GM23338 (cell line): ENCODE data around the gene SIN3B.

Experiments
- CREB1 ChIP-seq: fragments of 250-450 bp; sonication (Bioruptor Pico); IDR thresholded peaks from 2 replicates; pipeline ENCODE4 v1.5.0; 2020; ENCODE audit warnings: low read depth, mild to moderate bottlenecking, moderate library complexity
- CTCF ChIP-seq, 2 experiments: fragments of 200-600 bp in 1 of 2; sonication (generic) in 1 of 2; conservative IDR thresholded peaks; 2 replicates each; pipeline versions ENCODE4 v1.5.1 to v1.6.1; 2016 to 2017; ENCODE audit warnings: antibody characterized with exemption in 2 of 2, low read depth in 2 of 2, mild to moderate bottlenecking in 2 of 2, moderate library complexity in 1 of 2
- ETS1 ChIP-seq: IDR thresholded peaks from 2 replicates; pipeline ENCODE4 v1.6.1; 2016; ENCODE audit warnings: antibody characterized with exemption
- EZH2 ChIP-seq: fragments of 200-600 bp; sonication (generic); IDR thresholded peaks from one replicate; pipeline ENCODE4 v1.8.0; 2017; ENCODE audit warnings: antibody characterized with exemption, mild to moderate bottlenecking, low read depth; ENCODE audit not compliant: unreplicated experiment
- EZH2phosphoT487 ChIP-seq: fragments of 200-600 bp; sonication (generic); IDR thresholded peaks from one replicate; pipeline ENCODE4 v1.8.1; 2018; ENCODE audit warnings: antibody characterized with exemption; ENCODE audit not compliant: unreplicated experiment
- JUNB ChIP-seq: IDR thresholded peaks from one replicate; pipeline ENCODE4 v1.6.1; 2016; ENCODE audit warnings: antibody characterized with exemption; ENCODE audit not compliant: unreplicated experiment
- NANOG ChIP-seq: IDR thresholded peaks from 2 replicates; pipeline ENCODE4 v1.6.1; 2016; ENCODE audit warnings: antibody characterized with exemption, borderline replicate concordance
- POLR2AphosphoS5 ChIP-seq: IDR thresholded peaks from 2 replicates; pipeline ENCODE4 v1.6.1; 2016; ENCODE audit warnings: antibody characterized with exemption, low read depth
- STAT1 ChIP-seq: IDR thresholded peaks from one replicate; pipeline ENCODE4 v1.6.1; 2016; ENCODE audit warnings: antibody characterized with exemption; ENCODE audit not compliant: unreplicated experiment
- ZNF114 ChIP-seq: fragments of 250-450 bp; sonication (Bioruptor Pico); IDR thresholded peaks from 2 replicates; pipeline ENCODE4 v1.5.0; 2020; ENCODE audit warnings: mild to moderate bottlenecking, moderate library complexity
- ZNF331 ChIP-seq: fragments of 250-450 bp; sonication (Bioruptor Pico); IDR thresholded peaks from 2 replicates; pipeline ENCODE4 v1.5.0; 2020; ENCODE audit warnings: low read depth, mild to moderate bottlenecking, moderate library complexity
- TF ChIP-seq, protein P1 (sequence below): IDR thresholded peaks from one replicate; pipeline ENCODE4 v1.6.1; 2018; ENCODE audit warnings: antibody characterized with exemption; ENCODE audit not compliant: unreplicated experiment
- TF ChIP-seq, protein P2 (sequence below): fragments of 250-450 bp; sonication (Bioruptor Pico); IDR thresholded peaks from 2 replicates; pipeline ENCODE4 v1.5.0; 2020; ENCODE audit warnings: mild to moderate bottlenecking, moderate library complexity

DNA sequence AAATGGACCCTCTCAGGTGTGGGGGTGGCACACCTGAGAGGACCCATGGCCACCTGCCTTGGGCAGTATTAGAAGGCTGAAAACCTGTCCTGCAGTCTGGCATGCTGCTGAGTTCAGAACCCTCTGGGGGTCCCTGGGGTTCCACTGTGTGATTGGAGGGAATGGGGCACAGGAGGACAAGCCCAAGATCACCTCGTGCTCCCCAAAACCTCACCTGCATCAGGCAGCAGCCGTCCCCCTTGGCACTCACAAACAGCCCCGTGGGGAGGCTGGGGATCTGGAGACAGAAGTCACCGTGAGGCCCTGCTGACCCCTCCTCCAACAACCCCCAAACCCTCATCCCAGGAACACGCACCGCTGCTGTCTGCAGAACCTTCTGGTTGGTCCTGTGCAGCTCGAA, 74.1 kb downstream of the SIN3B start:
- no peak for TF ChIP-seq CTCF (conservative IDR thresholded peaks at IDR 0.05; ENCODE audit: low read depth in 2 of 2)
- no peak for TF ChIP-seq EZH2
- TF ChIP-seq EZH2phosphoT487: no peak
- no peak for TF ChIP-seq POLR2AphosphoS5
- TF ChIP-seq CREB1 (CRISPR knock-in tag): no peak
- TF ChIP-seq ZNF331: no peak
- no peak for TF ChIP-seq NANOG
- TF ChIP-seq ETS1: no peak
- TF ChIP-seq JUNB: no peak
- TF ChIP-seq, protein P1, sequence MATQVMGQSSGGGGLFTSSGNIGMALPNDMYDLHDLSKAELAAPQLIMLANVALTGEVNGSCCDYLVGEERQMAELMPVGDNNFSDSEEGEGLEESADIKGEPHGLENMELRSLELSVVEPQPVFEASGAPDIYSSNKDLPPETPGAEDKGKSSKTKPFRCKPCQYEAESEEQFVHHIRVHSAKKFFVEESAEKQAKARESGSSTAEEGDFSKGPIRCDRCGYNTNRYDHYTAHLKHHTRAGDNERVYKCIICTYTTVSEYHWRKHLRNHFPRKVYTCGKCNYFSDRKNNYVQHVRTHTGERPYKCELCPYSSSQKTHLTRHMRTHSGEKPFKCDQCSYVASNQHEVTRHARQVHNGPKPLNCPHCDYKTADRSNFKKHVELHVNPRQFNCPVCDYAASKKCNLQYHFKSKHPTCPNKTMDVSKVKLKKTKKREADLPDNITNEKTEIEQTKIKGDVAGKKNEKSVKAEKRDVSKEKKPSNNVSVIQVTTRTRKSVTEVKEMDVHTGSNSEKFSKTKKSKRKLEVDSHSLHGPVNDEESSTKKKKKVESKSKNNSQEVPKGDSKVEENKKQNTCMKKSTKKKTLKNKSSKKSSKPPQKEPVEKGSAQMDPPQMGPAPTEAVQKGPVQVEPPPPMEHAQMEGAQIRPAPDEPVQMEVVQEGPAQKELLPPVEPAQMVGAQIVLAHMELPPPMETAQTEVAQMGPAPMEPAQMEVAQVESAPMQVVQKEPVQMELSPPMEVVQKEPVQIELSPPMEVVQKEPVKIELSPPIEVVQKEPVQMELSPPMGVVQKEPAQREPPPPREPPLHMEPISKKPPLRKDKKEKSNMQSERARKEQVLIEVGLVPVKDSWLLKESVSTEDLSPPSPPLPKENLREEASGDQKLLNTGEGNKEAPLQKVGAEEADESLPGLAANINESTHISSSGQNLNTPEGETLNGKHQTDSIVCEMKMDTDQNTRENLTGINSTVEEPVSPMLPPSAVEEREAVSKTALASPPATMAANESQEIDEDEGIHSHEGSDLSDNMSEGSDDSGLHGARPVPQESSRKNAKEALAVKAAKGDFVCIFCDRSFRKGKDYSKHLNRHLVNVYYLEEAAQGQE: no peak
- TF ChIP-seq STAT1: no peak
- TF ChIP-seq, protein P2, sequence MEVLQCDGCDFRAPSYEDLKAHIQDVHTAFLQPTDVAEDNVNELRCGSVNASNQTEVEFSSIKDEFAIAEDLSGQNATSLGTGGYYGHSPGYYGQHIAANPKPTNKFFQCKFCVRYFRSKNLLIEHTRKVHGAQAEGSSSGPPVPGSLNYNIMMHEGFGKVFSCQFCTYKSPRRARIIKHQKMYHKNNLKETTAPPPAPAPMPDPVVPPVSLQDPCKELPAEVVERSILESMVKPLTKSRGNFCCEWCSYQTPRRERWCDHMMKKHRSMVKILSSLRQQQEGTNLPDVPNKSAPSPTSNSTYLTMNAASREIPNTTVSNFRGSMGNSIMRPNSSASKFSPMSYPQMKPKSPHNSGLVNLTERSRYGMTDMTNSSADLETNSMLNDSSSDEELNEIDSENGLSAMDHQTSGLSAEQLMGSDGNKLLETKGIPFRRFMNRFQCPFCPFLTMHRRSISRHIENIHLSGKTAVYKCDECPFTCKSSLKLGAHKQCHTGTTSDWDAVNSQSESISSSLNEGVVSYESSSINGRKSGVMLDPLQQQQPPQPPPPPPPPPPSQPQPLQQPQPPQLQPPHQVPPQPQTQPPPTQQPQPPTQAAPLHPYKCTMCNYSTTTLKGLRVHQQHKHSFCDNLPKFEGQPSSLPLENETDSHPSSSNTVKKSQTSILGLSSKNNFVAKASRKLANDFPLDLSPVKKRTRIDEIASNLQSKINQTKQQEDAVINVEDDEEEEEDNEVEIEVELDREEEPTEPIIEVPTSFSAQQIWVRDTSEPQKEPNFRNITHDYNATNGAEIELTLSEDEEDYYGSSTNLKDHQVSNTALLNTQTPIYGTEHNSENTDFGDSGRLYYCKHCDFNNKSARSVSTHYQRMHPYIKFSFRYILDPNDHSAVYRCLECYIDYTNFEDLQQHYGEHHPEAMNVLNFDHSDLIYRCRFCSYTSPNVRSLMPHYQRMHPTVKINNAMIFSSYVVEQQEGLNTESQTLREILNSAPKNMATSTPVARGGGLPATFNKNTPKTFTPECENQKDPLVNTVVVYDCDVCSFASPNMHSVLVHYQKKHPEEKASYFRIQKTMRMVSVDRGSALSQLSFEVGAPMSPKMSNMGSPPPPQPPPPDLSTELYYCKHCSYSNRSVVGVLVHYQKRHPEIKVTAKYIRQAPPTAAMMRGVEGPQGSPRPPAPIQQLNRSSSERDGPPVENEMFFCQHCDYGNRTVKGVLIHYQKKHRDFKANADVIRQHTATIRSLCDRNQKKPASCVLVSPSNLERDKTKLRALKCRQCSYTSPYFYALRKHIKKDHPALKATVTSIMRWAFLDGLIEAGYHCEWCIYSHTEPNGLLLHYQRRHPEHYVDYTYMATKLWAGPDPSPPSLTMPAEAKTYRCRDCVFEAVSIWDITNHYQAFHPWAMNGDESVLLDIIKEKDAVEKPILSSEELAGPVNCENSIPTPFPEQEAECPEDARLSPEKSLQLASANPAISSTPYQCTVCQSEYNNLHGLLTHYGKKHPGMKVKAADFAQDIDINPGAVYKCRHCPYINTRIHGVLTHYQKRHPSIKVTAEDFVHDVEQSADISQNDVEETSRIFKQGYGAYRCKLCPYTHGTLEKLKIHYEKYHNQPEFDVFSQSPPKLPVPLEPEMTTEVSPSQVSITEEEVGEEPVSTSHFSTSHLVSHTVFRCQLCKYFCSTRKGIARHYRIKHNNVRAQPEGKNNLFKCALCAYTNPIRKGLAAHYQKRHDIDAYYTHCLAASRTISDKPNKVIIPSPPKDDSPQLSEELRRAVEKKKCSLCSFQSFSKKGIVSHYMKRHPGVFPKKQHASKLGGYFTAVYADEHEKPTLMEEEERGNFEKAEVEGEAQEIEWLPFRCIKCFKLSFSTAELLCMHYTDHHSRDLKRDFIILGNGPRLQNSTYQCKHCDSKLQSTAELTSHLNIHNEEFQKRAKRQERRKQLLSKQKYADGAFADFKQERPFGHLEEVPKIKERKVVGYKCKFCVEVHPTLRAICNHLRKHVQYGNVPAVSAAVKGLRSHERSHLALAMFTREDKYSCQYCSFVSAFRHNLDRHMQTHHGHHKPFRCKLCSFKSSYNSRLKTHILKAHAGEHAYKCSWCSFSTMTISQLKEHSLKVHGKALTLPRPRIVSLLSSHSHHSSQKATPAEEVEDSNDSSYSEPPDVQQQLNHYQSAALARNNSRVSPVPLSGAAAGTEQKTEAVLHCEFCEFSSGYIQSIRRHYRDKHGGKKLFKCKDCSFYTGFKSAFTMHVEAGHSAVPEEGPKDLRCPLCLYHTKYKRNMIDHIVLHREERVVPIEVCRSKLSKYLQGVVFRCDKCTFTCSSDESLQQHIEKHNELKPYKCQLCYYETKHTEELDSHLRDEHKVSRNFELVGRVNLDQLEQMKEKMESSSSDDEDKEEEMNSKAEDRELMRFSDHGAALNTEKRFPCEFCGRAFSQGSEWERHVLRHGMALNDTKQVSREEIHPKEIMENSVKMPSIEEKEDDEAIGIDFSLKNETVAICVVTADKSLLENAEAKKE (CRISPR knock-in tag): no peak
- TF ChIP-seq ZNF114 (CRISPR knock-in tag): no peak
